HG03575 (cell line): ENCODE data around the gene PMIS2.
A peak's percentile ranks its signal among the peaks of the same experiment; 100 is the strongest.

Source experiments
- ATAC-seq: cut with Tn5 transposase; IDR thresholded peaks from one replicate; pipeline ENCODE4 v1.9.1; 2021; ENCODE audit not compliant: unreplicated experiment, insufficient number of reproducible peaks, low FRiP score; ENCODE audit errors: extremely low read depth

The PMIS2 gene

GRCh38 chr19:35619290-35619923, 33.4 kb downstream of the PMIS2 start:
- no peak for ATAC-seq

GRCh38 chr19:35620001-35620400, 34.0 kb downstream of the PMIS2 start:
- ATAC-seq, result no peak

- ATAC-seq, result no peak
Measured at GRCh38 chr19:35621708-35622107, 35.7 kb downstream of the PMIS2 start.

GRCh38 chr19:35622750-35623149, 36.8 kb downstream of the PMIS2 start:
- no peak for ATAC-seq

- no peak for ATAC-seq
Measured at GRCh38 chr19:35623327-35624010, 37.5 kb downstream of the PMIS2 start.

GRCh38 chr19:35628264-35628564, 42.2 kb downstream of the PMIS2 start:
- no peak for ATAC-seq

GRCh38 chr19:35628565-35629331, 42.8 kb downstream of the PMIS2 start, which contains the start of gene RBM42:
Gene RBM42, plus strand, starts transcription at chr19:35629036. Its CDS starts 118 bp downstream, at chr19:35629154.
- ATAC-seq, result peak; percentile 56

- ATAC-seq, result no peak
Measured at GRCh38 chr19:35629332-35629633, 43.3 kb downstream of the PMIS2 start.

- no peak for ATAC-seq
Measured at GRCh38 chr19:35633727-35634440, 47.9 kb downstream of the PMIS2 start.

GRCh38 chr19:35636651-35637050, 50.7 kb downstream of the PMIS2 start:
- ATAC-seq, result no peak
